Measurements from ENCODE around the gene ADAMTS9. TPM values are rescaled to one million over a fixed set of nuclear protein-coding genes. Genes with fewer than 3 reads are reported as not detected.

The ADAMTS9 gene
- total and polyA plus RNA-seq, 4 experiments from 2014 or later, result not detected

GRCh38 chr3:64523324-64523723 is 164.5 kb downstream of the ADAMTS9 start:
- no peak overlapping the region for H3K4me3 Mint-ChIP-seq
- ChIA-PET POLR2A (ENCODE audit: partially characterized antibody) (no interaction called here), CTCF (ENCODE audit: partially characterized antibody) (interaction anchor here (1.3 kb wide), 1 partner anchor 10 kb away, joined by 4 read pairs; no protein-coding TSS in a partner anchor)
- no peaks in the 10 kb centered on the region for H3K36me3 Mint-ChIP-seq
- H3K27ac Mint-ChIP-seq, result no peak overlapping the region
- intact Hi-C loops (cut with micrococcal nuclease), result no loop called here
- H3K9me3 ChIP-seq (ENCODE audit: control insufficient read depth in 1 of 2, low read length in 2 of 2), result no peaks in the 10 kb centered on the region
- H3K27ac ChIP-seq (ENCODE audit: low read depth, low read length), result no peak overlapping the region
- no peak for DNase-seq
- no peaks in the 10 kb centered on the region for H3K27me3 Mint-ChIP-seq
- peaks cover 2 to 7% (median 4%) of the 10 kb centered on the region in 8 donors for H3K9me3 Mint-ChIP-seq
- H3K27me3 ChIP-seq (ENCODE audit: insufficient read depth, low read length), result no peaks in the 10 kb centered on the region
- H3K4me3 ChIP-seq (ENCODE audit: low read length in 2 of 2), result no peak overlapping the region
- H3K4me1 Mint-ChIP-seq, result no peaks in the 10 kb centered on the region
- H3K4me1 ChIP-seq (ENCODE audit: insufficient read depth, low read length), result no peaks in the 10 kb centered on the region
- no peaks in the 10 kb centered on the region for H3K36me3 ChIP-seq (ENCODE audit: insufficient read depth, low read length)

GRCh38 chr3:64520334-64520733 is 167.5 kb downstream of the ADAMTS9 start:
- no peaks in the 10 kb centered on the region for H3K36me3 ChIP-seq (ENCODE audit: insufficient read depth, low read length)
- peaks cover 0 to 5% of the 10 kb centered on the region in 2 donors for H3K27me3 Mint-ChIP-seq
- H3K4me3 ChIP-seq (ENCODE audit: low read length in 2 of 2), result no peak overlapping the region
- intact Hi-C loops (cut with micrococcal nuclease), result no loop called here
- no peak overlapping the region for H3K27ac Mint-ChIP-seq
- H3K36me3 Mint-ChIP-seq, result no peaks in the 10 kb centered on the region
- no peak for DNase-seq
- no peaks in the 10 kb centered on the region for H3K4me1 Mint-ChIP-seq
- no peaks in the 10 kb centered on the region for H3K9me3 ChIP-seq (ENCODE audit: control insufficient read depth in 1 of 2, low read length in 2 of 2)
- peaks cover 2 to 8% (median 4%) of the 10 kb centered on the region in 8 donors for H3K9me3 Mint-ChIP-seq
- ChIA-PET CTCF (ENCODE audit: partially characterized antibody) (no interaction called here), POLR2A (ENCODE audit: partially characterized antibody) (no interaction called here)
- H3K27ac ChIP-seq (ENCODE audit: low read depth, low read length), result no peak overlapping the region
- no peaks in the 10 kb centered on the region for H3K27me3 ChIP-seq (ENCODE audit: insufficient read depth, low read length)
- no peaks in the 10 kb centered on the region for H3K4me1 ChIP-seq (ENCODE audit: insufficient read depth, low read length)
- H3K4me3 Mint-ChIP-seq, result no peak overlapping the region

GRCh38 chr3:64518950-64519349 is 168.8 kb downstream of the ADAMTS9 start:
- no peaks in the 10 kb centered on the region for H3K36me3 Mint-ChIP-seq

GRCh38 chr3:64518496-64518895 is 169.3 kb downstream of the ADAMTS9 start:
- Histone ChIP-seq H3K9me3 (ENCODE audit: control insufficient read depth in 1 of 2, low read length in 2 of 2) (no peaks in the 10 kb centered on the region), H3K36me3 (ENCODE audit: insufficient read depth, low read length) (no peaks in the 10 kb centered on the region), H3K4me1 (ENCODE audit: insufficient read depth, low read length) (no peaks in the 10 kb centered on the region), H3K27me3 (ENCODE audit: insufficient read depth, low read length) (no peaks in the 10 kb centered on the region), H3K4me3 (ENCODE audit: low read length in 2 of 2) (no peak overlapping the region), H3K27ac (ENCODE audit: low read depth, low read length) (no peak overlapping the region)
- no peak overlapping the region for H3K4me3 Mint-ChIP-seq
- ChIA-PET POLR2A (ENCODE audit: partially characterized antibody) (no interaction called here), CTCF (ENCODE audit: partially characterized antibody) (no interaction called here)
- H3K27me3 Mint-ChIP-seq, result peaks cover 0 to 5% of the 10 kb centered on the region in 2 donors
- no peaks in the 10 kb centered on the region for H3K4me1 Mint-ChIP-seq
- intact Hi-C loops (cut with micrococcal nuclease), result no loop called here
- H3K27ac Mint-ChIP-seq, result no peak overlapping the region
- H3K36me3 Mint-ChIP-seq, result no peaks in the 10 kb centered on the region
- no peak for DNase-seq
- peaks cover 2 to 7% (median 4%) of the 10 kb centered on the region in 8 donors for H3K9me3 Mint-ChIP-seq

More at GRCh38 chr3:64518950-64519349, 168.8 kb downstream of the ADAMTS9 start:
- peaks cover 2 to 7% (median 4%) of the 10 kb centered on the region in 8 donors for H3K9me3 Mint-ChIP-seq
- Histone ChIP-seq H3K9me3 (ENCODE audit: control insufficient read depth in 1 of 2, low read length in 2 of 2) (no peaks in the 10 kb centered on the region), H3K4me3 (ENCODE audit: low read length in 2 of 2) (no peak overlapping the region), H3K27ac (ENCODE audit: low read depth, low read length) (no peak overlapping the region), H3K4me1 (ENCODE audit: insufficient read depth, low read length) (no peaks in the 10 kb centered on the region), H3K36me3 (ENCODE audit: insufficient read depth, low read length) (no peaks in the 10 kb centered on the region), H3K27me3 (ENCODE audit: insufficient read depth, low read length) (no peaks in the 10 kb centered on the region)
- H3K27me3 Mint-ChIP-seq, result peaks cover 0 to 5% of the 10 kb centered on the region in 2 donors
- no peak overlapping the region for H3K4me3 Mint-ChIP-seq
- DNase-seq, result no peak
- H3K4me1 Mint-ChIP-seq, result no peaks in the 10 kb centered on the region
- H3K27ac Mint-ChIP-seq, result no peak overlapping the region
- POLR2A ChIA-PET (ENCODE audit: partially characterized antibody), result no interaction called here
- intact Hi-C loops (cut with micrococcal nuclease), result no loop called here
- CTCF ChIA-PET (ENCODE audit: partially characterized antibody), result no interaction called here

GRCh38 chr3:64514889-64515288 is 172.9 kb downstream of the ADAMTS9 start:
- Mint-ChIP-seq H3K36me3 (no peaks in the 10 kb centered on the region), H3K4me1 (no peaks in the 10 kb centered on the region), H3K4me3 (no peak overlapping the region), H3K27me3 (peaks cover 1 to 5% of the 10 kb centered on the region in 2 donors), H3K27ac (no peak overlapping the region), H3K9me3 (peaks cover 0 to 6% (median 0%) of the 10 kb centered on the region in 8 donors)
- no peak for DNase-seq
- Histone ChIP-seq H3K27me3 (ENCODE audit: insufficient read depth, low read length) (no peaks in the 10 kb centered on the region), H3K4me1 (ENCODE audit: insufficient read depth, low read length) (no peaks in the 10 kb centered on the region), H3K4me3 (ENCODE audit: low read length in 2 of 2) (no peak overlapping the region), H3K9me3 (ENCODE audit: control insufficient read depth in 1 of 2, low read length in 2 of 2) (no peaks in the 10 kb centered on the region), H3K36me3 (ENCODE audit: insufficient read depth, low read length) (no peaks in the 10 kb centered on the region), H3K27ac (ENCODE audit: low read depth, low read length) (no peak overlapping the region)
- POLR2A ChIA-PET (ENCODE audit: partially characterized antibody), result no interaction called here
- CTCF ChIA-PET (ENCODE audit: partially characterized antibody), result no interaction called here
- intact Hi-C loops (cut with micrococcal nuclease), result no loop called here

GRCh38 chr3:64509206-64509605 is 178.6 kb downstream of the ADAMTS9 start:
- H3K27ac ChIP-seq (ENCODE audit: low read depth, low read length), result no peak overlapping the region
- no peak overlapping the region for H3K4me3 Mint-ChIP-seq
- H3K4me1 Mint-ChIP-seq, result no peaks in the 10 kb centered on the region
- H3K36me3 Mint-ChIP-seq, result no peaks in the 10 kb centered on the region
- H3K27me3 ChIP-seq (ENCODE audit: insufficient read depth, low read length), result no peaks in the 10 kb centered on the region
- POLR2A ChIA-PET (ENCODE audit: partially characterized antibody), result no interaction called here
- no peaks in the 10 kb centered on the region for H3K4me1 ChIP-seq (ENCODE audit: insufficient read depth, low read length)
- H3K27ac Mint-ChIP-seq, result no peak overlapping the region
- peaks cover 0 to 3% (median 0%) of the 10 kb centered on the region in 8 donors for H3K9me3 Mint-ChIP-seq
- H3K4me3 ChIP-seq (ENCODE audit: low read length in 2 of 2), result no peak overlapping the region
- H3K36me3 ChIP-seq (ENCODE audit: insufficient read depth, low read length), result no peaks in the 10 kb centered on the region
- CTCF ChIA-PET (ENCODE audit: partially characterized antibody), result no interaction called here
- intact Hi-C loops (cut with micrococcal nuclease), result no loop called here
- H3K9me3 ChIP-seq (ENCODE audit: control insufficient read depth in 1 of 2, low read length in 2 of 2), result no peaks in the 10 kb centered on the region
- H3K27me3 Mint-ChIP-seq, result peaks cover 0 to 1% of the 10 kb centered on the region in 2 donors
- DNase-seq, result no peak

GRCh38 chr3:64508140-64508539 is 179.7 kb downstream of the ADAMTS9 start:
- intact Hi-C loops (cut with micrococcal nuclease), result no loop called here
- no peak overlapping the region for H3K4me3 ChIP-seq (ENCODE audit: low read length in 2 of 2)
- no peaks in the 10 kb centered on the region for H3K36me3 Mint-ChIP-seq
- no peak for DNase-seq
- H3K4me3 Mint-ChIP-seq, result no peak overlapping the region
- H3K36me3 ChIP-seq (ENCODE audit: insufficient read depth, low read length), result no peaks in the 10 kb centered on the region
- peaks cover 0 to 7% (median 0%) of the 10 kb centered on the region in 8 donors for H3K9me3 Mint-ChIP-seq
- no peaks in the 10 kb centered on the region for H3K4me1 Mint-ChIP-seq
- H3K27ac Mint-ChIP-seq, result no peak overlapping the region
- CTCF ChIA-PET (ENCODE audit: partially characterized antibody), result no interaction called here
- POLR2A ChIA-PET (ENCODE audit: partially characterized antibody), result no interaction called here
- peaks cover 0 to 1% of the 10 kb centered on the region in 2 donors for H3K27me3 Mint-ChIP-seq
- no peaks in the 10 kb centered on the region for H3K27me3 ChIP-seq (ENCODE audit: insufficient read depth, low read length)
- H3K9me3 ChIP-seq (ENCODE audit: control insufficient read depth in 1 of 2, low read length in 2 of 2), result no peaks in the 10 kb centered on the region
- no peak overlapping the region for H3K27ac ChIP-seq (ENCODE audit: low read depth, low read length)
- H3K4me1 ChIP-seq (ENCODE audit: insufficient read depth, low read length), result no peaks in the 10 kb centered on the region

GRCh38 chr3:64506255-64506654 is 181.5 kb downstream of the ADAMTS9 start:
- Histone ChIP-seq H3K27ac (ENCODE audit: low read depth, low read length) (no peak overlapping the region), H3K36me3 (ENCODE audit: insufficient read depth, low read length) (no peaks in the 10 kb centered on the region), H3K4me1 (ENCODE audit: insufficient read depth, low read length) (no peaks in the 10 kb centered on the region), H3K27me3 (ENCODE audit: insufficient read depth, low read length) (no peaks in the 10 kb centered on the region), H3K9me3 (ENCODE audit: control insufficient read depth in 1 of 2, low read length in 2 of 2) (no peaks in the 10 kb centered on the region), H3K4me3 (ENCODE audit: low read length in 2 of 2) (no peak overlapping the region)
- Mint-ChIP-seq H3K27me3 (no peaks in the 10 kb centered on the region), H3K27ac (no peak overlapping the region), H3K36me3 (no peaks in the 10 kb centered on the region), H3K9me3 (peaks cover 0 to 7% (median 0%) of the 10 kb centered on the region in 8 donors), H3K4me3 (no peak overlapping the region), H3K4me1 (no peaks in the 10 kb centered on the region)
- ChIA-PET POLR2A (ENCODE audit: partially characterized antibody) (no interaction called here), CTCF (ENCODE audit: partially characterized antibody) (interaction anchor here (0.7 kb wide), 1 partner anchor 22 kb away, joined by 5 read pairs; no protein-coding TSS in a partner anchor)
- no peak for DNase-seq
- intact Hi-C loops (cut with micrococcal nuclease), result no loop called here

Data from CD4-positive, alpha-beta memory T cell (primary cell).